H9 (cell line): ENCODE data around the gene COL5A2. TPM values are rescaled to one million over a fixed set of nuclear protein-coding genes. Genes with fewer than 3 reads are reported as not detected.

Experiments used
- DNase-seq: peaks from one replicate; pipeline ENCODE4 v3.0.0-alpha.2; 2017
- H2AFZ ChIP-seq: one replicate; pipeline ENCODE4 v1.6.1; 2013; ENCODE audit warnings: mild to moderate bottlenecking, low read length, control low read depth, moderate library complexity
- H2AK5ac ChIP-seq: 2 replicates; pipeline ENCODE4 v1.6.1; 2013; ENCODE audit warnings: low read length, control low read depth, mixed read lengths; ENCODE audit not compliant: insufficient read length
- H2BK120ac ChIP-seq: one replicate; pipeline ENCODE4 v1.6.1; 2013; ENCODE audit warnings: low read depth, mild to moderate bottlenecking, low read length, control low read depth, inconsistent platforms; ENCODE audit not compliant: poor library complexity, severe bottlenecking
- H2BK12ac ChIP-seq: 2 replicates; pipeline ENCODE4 v1.6.1; 2013; ENCODE audit warnings: low read length, control low read depth, mixed read lengths, low read depth; ENCODE audit not compliant: insufficient read length
- H2BK15ac ChIP-seq: 2 replicates; pipeline ENCODE4 v1.6.1; 2013; ENCODE audit warnings: low read depth, low read length, control low read depth
- H2BK20ac ChIP-seq: one replicate; pipeline ENCODE4 v1.6.1; 2013; ENCODE audit warnings: low read depth, mild to moderate bottlenecking, low read length, control low read depth, inconsistent platforms; ENCODE audit not compliant: poor library complexity, severe bottlenecking
- H2BK5ac ChIP-seq: 2 replicates; pipeline ENCODE4 v1.6.1; 2013; ENCODE audit warnings: low read length, control low read depth, mixed read lengths; ENCODE audit not compliant: insufficient read length
- H3K14ac ChIP-seq: 2 replicates; pipeline ENCODE4 v1.6.1; 2013; ENCODE audit warnings: low read length, control low read depth; ENCODE audit not compliant: insufficient read depth
- H3K18ac ChIP-seq: 2 replicates; pipeline ENCODE4 v1.6.1; 2013; ENCODE audit warnings: low read depth, mild to moderate bottlenecking, mixed read lengths, low read length, control low read depth; ENCODE audit not compliant: insufficient read length
- H3K23ac ChIP-seq: 2 replicates; pipeline ENCODE4 v1.6.1; 2013; ENCODE audit warnings: low read length, control low read depth, mixed read lengths, low read depth; ENCODE audit not compliant: insufficient read length
- H3K23me2 ChIP-seq: 2 replicates; pipeline ENCODE4 v1.6.1; 2013; ENCODE audit warnings: low read depth, mild to moderate bottlenecking, mixed read lengths, low read length, control low read depth; ENCODE audit not compliant: insufficient read length, poor library complexity, severe bottlenecking
- H3K27ac ChIP-seq: 2 replicates; pipeline ENCODE4 v1.5.1; 2013; ENCODE audit warnings: low read length, control low read depth, mixed read lengths, low read depth; ENCODE audit not compliant: insufficient read length
- H3K27me3 ChIP-seq: 2 replicates; pipeline ENCODE4 v1.6.1; 2013; ENCODE audit warnings: low read length, control low read depth, inconsistent platforms; ENCODE audit not compliant: insufficient read depth
- H3K4ac ChIP-seq: 2 replicates; pipeline ENCODE4 v1.6.1; 2013; ENCODE audit warnings: low read depth, mild to moderate bottlenecking, control low read depth, inconsistent platforms, low read length, moderate library complexity
- H3K4me1 ChIP-seq: 2 replicates; pipeline ENCODE4 v1.6.1; 2013; ENCODE audit warnings: low read length, control low read depth, inconsistent platforms; ENCODE audit not compliant: insufficient read depth
- H3K4me2 ChIP-seq: 2 replicates; pipeline ENCODE4 v1.6.1; 2013; ENCODE audit warnings: low read length, control low read depth, mixed read lengths; ENCODE audit not compliant: insufficient read length, insufficient read depth
- H3K56ac ChIP-seq: 2 replicates; pipeline ENCODE4 v1.6.1; 2013; ENCODE audit warnings: low read depth, mild to moderate bottlenecking, mixed read lengths, low read length, control low read depth; ENCODE audit not compliant: insufficient read length
- H3K79me1 ChIP-seq: 2 replicates; pipeline ENCODE4 v1.6.1; 2013; ENCODE audit warnings: low read depth, mild to moderate bottlenecking, moderate library complexity, low read length, control low read depth, inconsistent platforms; ENCODE audit not compliant: insufficient read depth, poor library complexity, severe bottlenecking
- H3K79me2 ChIP-seq: 2 replicates; pipeline ENCODE4 v1.6.1; 2013; ENCODE audit warnings: low read length, control low read depth, inconsistent platforms; ENCODE audit not compliant: insufficient read depth
- H3K9ac ChIP-seq: 2 replicates; pipeline ENCODE4 v1.6.1; 2013; ENCODE audit warnings: low read length, control low read depth, mixed read lengths; ENCODE audit not compliant: insufficient read length; ENCODE audit errors: extremely low read depth
- H3K9me3 ChIP-seq: one replicate; pipeline ENCODE4 v1.6.1; 2013; ENCODE audit warnings: low read depth, low read length, inconsistent platforms; ENCODE audit not compliant: control insufficient read depth
- H3T11ph ChIP-seq: one replicate; pipeline ENCODE4 v1.6.1; 2013; ENCODE audit warnings: mild to moderate bottlenecking, low read length, control low read depth, inconsistent platforms
- H4K20me1 ChIP-seq: one replicate; pipeline ENCODE4 v1.6.1; 2013; ENCODE audit not compliant: control insufficient read depth, insufficient read length, insufficient read depth
- H4K5ac ChIP-seq: 2 replicates; pipeline ENCODE4 v1.6.1; 2013; ENCODE audit warnings: low read depth, mild to moderate bottlenecking, mixed read lengths, low read length, control low read depth; ENCODE audit not compliant: insufficient read length
- H4K8ac ChIP-seq: replicated peaks from 2 replicates; pipeline ENCODE4 v1.6.1; 2013; ENCODE audit warnings: low read length, control low read depth, mixed read lengths, low read depth; ENCODE audit not compliant: insufficient read length
- H4K91ac ChIP-seq: 2 replicates; pipeline ENCODE4 v1.6.1; 2013; ENCODE audit warnings: low read depth, mild to moderate bottlenecking, moderate library complexity, mixed read lengths, low read length, control low read depth; ENCODE audit not compliant: insufficient read length
- H3K27ac Mint-ChIP-seq, 3 experiments: 2 replicates in 2 of 3; 3 replicates in 1 of 3; pipeline ENCODE4 v1.8.0; 2020 to 2021; ENCODE audit warnings: mixed read lengths in 3 of 3, mild to moderate bottlenecking in 1 of 3, moderate library complexity in 1 of 3
- H3K27me3 Mint-ChIP-seq: 2 replicates; pipeline ENCODE4 v1.8.0; 2021; ENCODE audit warnings: low read depth, mild to moderate bottlenecking, moderate library complexity, mixed read lengths
- H3K36me3 Mint-ChIP-seq, 3 experiments: 2 replicates in 2 of 3; 3 replicates in 1 of 3; pipeline ENCODE4 v1.8.0; 2020 to 2021; ENCODE audit warnings: low read depth in 3 of 3, mixed read lengths in 3 of 3; ENCODE audit not compliant: insufficient read depth in 1 of 3
- H3K4me1 Mint-ChIP-seq, 2 experiments: 2 replicates each; pipeline ENCODE4 v1.8.0; 2020; ENCODE audit warnings: mixed read lengths in 2 of 2
- H3K4me3 Mint-ChIP-seq, 2 experiments: 2 replicates in 1 of 2; 3 replicates in 1 of 2; pipeline ENCODE4 v1.8.0; 2020 to 2021; ENCODE audit warnings: mild to moderate bottlenecking in 2 of 2, mixed read lengths in 2 of 2, moderate library complexity in 1 of 2
- H3K9me3 Mint-ChIP-seq, 2 experiments: 2 replicates in 1 of 2; 3 replicates in 1 of 2; pipeline ENCODE4 v1.8.0; 2020; ENCODE audit warnings: mild to moderate bottlenecking in 2 of 2, mixed read lengths in 2 of 2, moderate library complexity in 1 of 2
- WGBS: extraction: QIAGEN DNeasy Blood & Tissue Kit; methylation state at CpG from one replicate; pipeline ENCODE4 v1.1.7; 2013; ENCODE audit warnings: missing lambda C conversion rate, low lambda C conversion rate, mixed read lengths; ENCODE audit not compliant: insufficient read length; ENCODE audit errors: extremely low coverage; 5-methylcytosine and 5-hydroxymethylcytosine counted together
- total RNA-seq: library from RNA; stranded (reverse); gene quantifications from 2 replicates; pipeline ENCODE4 v1.2.1, GENCODE V29; 2021
- TF ChIP-seq, protein P1 (sequence below): fragments of 200-600 bp; sonication (generic); conservative IDR thresholded peaks from 3 replicates; pipeline ENCODE4 v1.8.0; 2021; ENCODE audit warnings: antibody characterized with exemption, mild to moderate bottlenecking

COL5A2 gene
- total RNA-seq, 1 experiment from 2014 or later, result 10.5 TPM

DNA sequence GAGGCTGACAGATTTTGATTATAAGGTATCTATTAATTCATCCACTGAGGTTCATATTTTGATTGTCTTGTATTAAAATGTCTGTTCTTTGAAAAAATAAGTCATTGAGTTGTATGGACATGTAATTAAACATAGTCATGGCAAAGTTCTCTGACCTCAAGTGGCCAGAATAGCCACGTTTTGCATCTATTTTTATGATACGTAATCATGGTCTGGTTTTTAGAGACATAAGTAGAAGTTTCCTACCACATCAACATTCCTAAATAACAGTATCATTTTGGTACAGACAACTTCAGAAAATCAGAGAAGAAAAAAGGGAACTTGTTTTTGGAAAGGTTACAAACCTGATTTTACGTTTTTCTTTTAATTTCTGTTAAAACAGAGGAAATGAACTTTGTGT is 47.6 kb downstream of the COL5A2 start:
- no peaks in the 10 kb centered on the region for H4K20me1 ChIP-seq
- no peak overlapping the region for H2BK12ac ChIP-seq
- H3K9me3 ChIP-seq, result no peaks in the 10 kb centered on the region
- no peak overlapping the region for H3K27ac ChIP-seq
- H3T11ph ChIP-seq, result no peak overlapping the region
- Mint-ChIP-seq H3K27ac (no peak overlapping the region), H3K36me3 (no peaks in the 10 kb centered on the region), H3K9me3 (no peaks in the 10 kb centered on the region), H3K4me1 (peaks cover 0 to 2% of the 10 kb centered on the region in 2 experiments; a peak in 2 of 4 replicates), H3K27me3 (no peaks in the 10 kb centered on the region), H3K4me3 (no peak overlapping the region)
- H3K14ac ChIP-seq, result no peak overlapping the region
- no peaks in the 10 kb centered on the region for H3K23me2 ChIP-seq
- no peak overlapping the region for H3K18ac ChIP-seq
- no peak for DNase-seq
- no peak overlapping the region for H2BK5ac ChIP-seq
- H3K79me2 ChIP-seq, result no peaks in the 10 kb centered on the region
- no peak overlapping the region for H4K8ac ChIP-seq
- no peak overlapping the region for H3K4me2 ChIP-seq
- no peak overlapping the region for H4K5ac ChIP-seq
- H3K23ac ChIP-seq, result no peak overlapping the region
- no peak overlapping the region for H3K4ac ChIP-seq
- no peak overlapping the region for H4K91ac ChIP-seq
- no peak overlapping the region for H2AFZ ChIP-seq
- no CpG with 5 or more reads among the region's 3 CpGs for WGBS
- H2BK20ac ChIP-seq, result no peak overlapping the region
- H3K27me3 ChIP-seq, result no peaks in the 10 kb centered on the region
- H2BK15ac ChIP-seq, result no peak overlapping the region
- H3K9ac ChIP-seq, result no peak overlapping the region
- no peaks in the 10 kb centered on the region for H3K4me1 ChIP-seq
- H3K56ac ChIP-seq, result no peak overlapping the region
- no peak overlapping the region for H2AK5ac ChIP-seq
- H3K79me1 ChIP-seq, result no peaks in the 10 kb centered on the region
- no peak overlapping the region for H2BK120ac ChIP-seq
- TF ChIP-seq, protein P1, sequence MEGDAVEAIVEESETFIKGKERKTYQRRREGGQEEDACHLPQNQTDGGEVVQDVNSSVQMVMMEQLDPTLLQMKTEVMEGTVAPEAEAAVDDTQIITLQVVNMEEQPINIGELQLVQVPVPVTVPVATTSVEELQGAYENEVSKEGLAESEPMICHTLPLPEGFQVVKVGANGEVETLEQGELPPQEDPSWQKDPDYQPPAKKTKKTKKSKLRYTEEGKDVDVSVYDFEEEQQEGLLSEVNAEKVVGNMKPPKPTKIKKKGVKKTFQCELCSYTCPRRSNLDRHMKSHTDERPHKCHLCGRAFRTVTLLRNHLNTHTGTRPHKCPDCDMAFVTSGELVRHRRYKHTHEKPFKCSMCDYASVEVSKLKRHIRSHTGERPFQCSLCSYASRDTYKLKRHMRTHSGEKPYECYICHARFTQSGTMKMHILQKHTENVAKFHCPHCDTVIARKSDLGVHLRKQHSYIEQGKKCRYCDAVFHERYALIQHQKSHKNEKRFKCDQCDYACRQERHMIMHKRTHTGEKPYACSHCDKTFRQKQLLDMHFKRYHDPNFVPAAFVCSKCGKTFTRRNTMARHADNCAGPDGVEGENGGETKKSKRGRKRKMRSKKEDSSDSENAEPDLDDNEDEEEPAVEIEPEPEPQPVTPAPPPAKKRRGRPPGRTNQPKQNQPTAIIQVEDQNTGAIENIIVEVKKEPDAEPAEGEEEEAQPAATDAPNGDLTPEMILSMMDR, result no peak
